Endothelial cell of umbilical vein (primary cell): ENCODE results near the gene DVL1. TPM values are rescaled to one million over a fixed set of nuclear protein-coding genes. Genes with fewer than 3 reads are reported as not detected.

Experiments used
- BruUV-seq: library from RNA; stranded (reverse); fragments of 400-500 nt; replicated peaks from 2 replicates; lab custom pipeline; 2021; lab: Mats Ljungman, UMichigan
- CTCF ChIA-PET: fragments of 300-600, 350-600 bp; sonication (Branson Sonifier 250); formaldehyde crosslinking; loops from one replicate; lab custom pipeline; 2021; ENCODE audit warnings: antibody characterized with exemption, inconsistent platforms; lab: Charles Lee
- POLR2A ChIA-PET: fragments of 300-600, 350-600 bp; sonication (Branson Sonifier 250); formaldehyde crosslinking; loops from one replicate; lab custom pipeline; 2021; ENCODE audit warnings: antibody characterized with exemption, inconsistent platforms; lab: Charles Lee
- DNase-seq: peaks from one replicate; pipeline ENCODE4 v3.0.0-alpha.2; 2011; ENCODE audit warnings: low read depth, low spot score
- FAIRE-seq: peaks from 2 replicates; lab custom pipeline; 2011; peaks lifted over from hg19 to GRCh38; lab: Jason Lieb, UNC
- H2AFZ ChIP-seq: 2 replicates; pipeline ENCODE4 v1.6.0; 2012; ENCODE audit warnings: low read depth, low read length, control low read depth, inconsistent platforms
- H3K27ac ChIP-seq: 2 replicates; pipeline ENCODE4 v1.5.1; 2011; ENCODE audit warnings: low read depth, mild to moderate bottlenecking, control low read depth, low read length, moderate library complexity; ENCODE audit not compliant: insufficient read depth
- H3K27me3 ChIP-seq, 2 experiments: 2 replicates each; pipeline versions ENCODE4 v1.6.0 to v1.6.1; 2011; ENCODE audit warnings: low read length in 2 of 2, mixed read lengths in 1 of 2; ENCODE audit not compliant: control insufficient read depth in 2 of 2, insufficient read depth in 2 of 2
- H3K36me3 ChIP-seq, 2 experiments: 2 replicates in 1 of 2; 3 replicates in 1 of 2; pipeline ENCODE4 v1.5.1; 2011; ENCODE audit warnings: low read length in 2 of 2, mild to moderate bottlenecking in 1 of 2, moderate library complexity in 1 of 2; ENCODE audit not compliant: control insufficient read depth in 2 of 2, insufficient read depth in 2 of 2; ENCODE audit errors: extremely low read depth in 1 of 2
- H3K4me1 ChIP-seq: 3 replicates; pipeline ENCODE4 v1.5.1; 2011; ENCODE audit warnings: mild to moderate bottlenecking, low read length; ENCODE audit not compliant: control insufficient read depth, insufficient read depth; ENCODE audit errors: extremely low read depth
- H3K4me2 ChIP-seq: 2 replicates; pipeline ENCODE4 v1.6.1; 2011; ENCODE audit warnings: low read length, control low read depth, mixed read lengths; ENCODE audit not compliant: insufficient read depth
- H3K4me3 ChIP-seq, 3 experiments: fragments of 200-600 bp in 1 of 3; sonication (generic), shearing (Covaris generic) in 1 of 3; replicated peaks in 1 of 3; 2 replicates each; pipeline ENCODE4 v1.5.1; 2011 to 2016; ENCODE audit warnings: control low read depth in 3 of 3, low read length in 3 of 3, mild to moderate bottlenecking in 2 of 3, inconsistent platforms in 1 of 3, low read depth in 1 of 3, moderate library complexity in 1 of 3; ENCODE audit not compliant: insufficient read depth in 1 of 3
- H3K79me2 ChIP-seq: 2 replicates; pipeline ENCODE4 v1.6.0; 2012; ENCODE audit warnings: low read length, inconsistent platforms; ENCODE audit not compliant: control insufficient read depth, insufficient read depth
- H3K9ac ChIP-seq: replicated peaks from 2 replicates; pipeline ENCODE3; 2011; ENCODE audit warnings: low read length, control low read depth; ENCODE audit not compliant: insufficient read depth; ENCODE audit errors: extremely low read depth
- H3K9me1 ChIP-seq: replicated peaks from 3 replicates; pipeline ENCODE4 v1.6.0; 2011; ENCODE audit warnings: mild to moderate bottlenecking, low read length; ENCODE audit not compliant: control insufficient read depth, insufficient read depth; ENCODE audit errors: extremely low read depth
- H3K9me3 ChIP-seq: replicated peaks from 2 replicates; pipeline ENCODE4 v1.5.1; 2012; ENCODE audit warnings: low read length, inconsistent platforms; ENCODE audit not compliant: control insufficient read depth, insufficient read depth
- H4K20me1 ChIP-seq: replicated peaks from 2 replicates; pipeline ENCODE3; 2011; ENCODE audit warnings: mild to moderate bottlenecking, low read length; ENCODE audit not compliant: control insufficient read depth, insufficient read depth; ENCODE audit errors: extremely low read depth
- CTCF ChIP-seq, 2 donors: IDR thresholded peaks; 1 replicate in 1 of 2; 2 replicates in 1 of 2; pipeline ENCODE4 v1.5.1; 2011; ENCODE audit warnings: low read length in 2 of 2, mild to moderate bottlenecking in 2 of 2, moderate library complexity in 2 of 2, control low read depth in 1 of 2, inconsistent platforms in 1 of 2, low read depth in 1 of 2; ENCODE audit not compliant: insufficient read depth in 1 of 2; ENCODE audit errors: extremely low read depth in 1 of 2
- EZH2 ChIP-seq: IDR thresholded peaks from 2 replicates; pipeline ENCODE4 v1.6.1; 2012; ENCODE audit warnings: borderline replicate concordance, low read depth, mild to moderate bottlenecking, moderate library complexity, low read length, inconsistent platforms; ENCODE audit not compliant: severe bottlenecking
- FOS ChIP-seq: IDR thresholded peaks from 2 replicates; pipeline ENCODE4 v1.6.1; 2011; ENCODE audit warnings: mild to moderate bottlenecking, low read length, moderate library complexity, borderline replicate concordance; ENCODE audit not compliant: insufficient read depth
- GATA2 ChIP-seq: IDR thresholded peaks from 2 replicates; pipeline ENCODE4 v1.7.0; 2011; ENCODE audit warnings: low read depth, mild to moderate bottlenecking, moderate library complexity, mixed read lengths, low read length; ENCODE audit not compliant: insufficient read length, insufficient read depth
- JUN ChIP-seq: IDR thresholded peaks from 2 replicates; pipeline ENCODE4 v1.6.1; 2011; ENCODE audit warnings: borderline replicate concordance, low read depth; ENCODE audit not compliant: insufficient read length, insufficient read depth
- MAX ChIP-seq: IDR thresholded peaks from 2 replicates; pipeline ENCODE4 v1.6.1; 2011; ENCODE audit not compliant: insufficient read depth, insufficient read length
- MYC ChIP-seq: IDR thresholded peaks from one replicate; pipeline ENCODE4 v1.6.1; 2011; ENCODE audit warnings: mild to moderate bottlenecking, low read depth, low read length
- POLR2A ChIP-seq: IDR thresholded peaks from 2 replicates; pipeline ENCODE4 v1.6.1; 2012; ENCODE audit warnings: low read depth, mild to moderate bottlenecking, control low read depth, low read length
- POLR2AphosphoS5 ChIP-seq: IDR thresholded peaks from 2 replicates; pipeline ENCODE4 v1.6.1; 2012; ENCODE audit warnings: low read depth, mild to moderate bottlenecking, control low read depth, low read length, moderate library complexity; ENCODE audit not compliant: insufficient read depth
- dilution Hi-C: fragments of 300-500 bp; cut with MboI; formaldehyde crosslinking; loops from one replicate; pipeline ENCODE4 v1.15.0; 2019; ENCODE audit warnings: low sequenced_read_pairs; ENCODE audit not compliant: extremely low pct_ligation_motif_present
- intact Hi-C: fragments of 100-400 bp; cut with micrococcal nuclease; formaldehyde crosslinking; loops from one replicate; pipeline ENCODE4 v1.10.0; 2022
- polyA plus RNA-seq, 4 experiments: library from polyadenylated mRNA; depleted of rRNA in 3 of 4; stranded (reverse) in 3 of 4; unstranded in 1 of 4; fragments of >200 nt; gene quantifications; 2 replicates each; pipeline versions ENCODE4 v1.2.1 to v1.2.3, GENCODE V29; 2011 to 2012; ENCODE audit warnings: missing spikeins in 1 of 4
- total RNA-seq: library from RNA; stranded (reverse); gene quantifications from 2 replicates; pipeline ENCODE4 v1.2.3, GENCODE V29; 2021

Gene DVL1
- total and polyA plus RNA-seq, 2 donors (not counting 3 experiments of a cell fraction or from before 2014, with no cell fraction given): 26.8 to 36.5 TPM

GRCh38 chr1:1398677-1399186, 49.5 kb upstream of the DVL1 start:
- ChIA-PET CTCF (interaction anchor here (0.8 to 3.4 kb wide), 11 partner anchors 15 to 107 kb away, joined by 3 to 31 read pairs (median 4); partner anchors contain the start of gene AURKAIP1), POLR2A (interaction anchor here (0.8 to 1.5 kb wide), 2 partner anchors 9 to 23 kb away, joined by 4 to 6 read pairs; partner anchors contain the start of genes AURKAIP1 and MRPL20)
- Histone ChIP-seq H3K4me3 (peak overlapping the region; percentile 77 to 92 (median 90)), H3K27ac (peak overlapping the region; percentile 54), H3K9ac (peak overlapping the region; percentile 82), H3K27me3 (no peaks in the 10 kb centered on the region), H3K9me1 (no peaks in the 10 kb centered on the region), H3K36me3 (peaks cover 10 to 31% of the 10 kb centered on the region in 2 experiments), H3K4me2 (peak overlapping the region; percentile 90), H3K4me1 (peaks cover 22% of the 10 kb centered on the region), H3K79me2 (peaks cover 56% of the 10 kb centered on the region), H3K9me3 (no peaks in the 10 kb centered on the region), H4K20me1 (no peaks in the 10 kb centered on the region), H2AFZ (peak overlapping the region; percentile 89)
- TF ChIP-seq CTCF (IDR thresholded peaks at IDR 0.05; ENCODE audit: extremely low read depth in 1 of 2, insufficient read depth in 1 of 2, low read depth in 1 of 2, low read length in 2 of 2) (no peak), MYC (no peak), POLR2A (no peak), JUN (no peak), POLR2AphosphoS5 (no peak), MAX (no peak), GATA2 (no peak), EZH2 (no peak), FOS (no peak)
- no peak for DNase-seq
- intact Hi-C loops: loop anchor here (1.0 kb wide), 4 partner anchors 9 to 73 kb away; partner anchors contain the start of genes ATAD3B, AURKAIP1 and MRPL20
- no peak for FAIRE-seq
- dilution Hi-C loops: no loop called here
- BruUV-seq: no TSS peak
